IMR-90 (cell line): ENCODE data around the gene HERPUD1. TPM values are rescaled to one million over a fixed set of nuclear protein-coding genes. Genes with fewer than 3 reads are reported as not detected.
"Not testable (repeated sequence)": the region's sequence is repeated elsewhere in the genome, so short reads cannot be mapped to it uniquely, and the experiment has no call there.

Source experiments
- ATAC-seq: fragments of 200-7000 bp; cut with Tn5 transposase; 2 replicates; pipeline ENCODE4 v1.9.1; 2020; ENCODE audit warnings: low read depth, mild to moderate bottlenecking, moderate library complexity
- BruUV-seq: library from RNA; stranded (reverse); fragments of 400-500 nt; replicated peaks from 2 replicates; lab custom pipeline; 2021; lab: Mats Ljungman, UMichigan
- CTCF ChIA-PET: fragments of 300-600 bp; formaldehyde crosslinking; extraction: SDS; loops from one replicate; lab custom pipeline; 2021; ENCODE audit warnings: antibody characterized with exemption; lab: Yijun Ruan, JAX
- POLR2A ChIA-PET: fragments of 300-600 bp; sonication (Branson Sonifier 250); formaldehyde crosslinking; loops from one replicate; lab custom pipeline; 2022; ENCODE audit warnings: antibody characterized with exemption; ENCODE audit not compliant: unreplicated experiment; lab: Charles Lee
- DNase-seq: peaks from one replicate; pipeline ENCODE4 v3.0.0; 2013
- H2AFZ ChIP-seq: replicated peaks from 2 replicates; pipeline ENCODE3; 2013; ENCODE audit warnings: low read length, mild to moderate bottlenecking; ENCODE audit not compliant: poor library complexity
- H2AK5ac ChIP-seq: 2 replicates; pipeline ENCODE4 v1.6.1; 2013; ENCODE audit warnings: low read depth, low read length, inconsistent platforms
- H2AK9ac ChIP-seq: replicated peaks from 2 replicates; pipeline ENCODE3; 2013; ENCODE audit warnings: mild to moderate bottlenecking, low read depth, low read length, moderate library complexity; ENCODE audit not compliant: poor library complexity
- H2BK120ac ChIP-seq: 2 replicates; pipeline ENCODE4 v1.6.1; 2013; ENCODE audit warnings: low read depth, low read length, inconsistent platforms
- H2BK15ac ChIP-seq: 3 replicates; pipeline ENCODE4 v1.6.1; 2013; ENCODE audit warnings: low read depth, low read length, inconsistent platforms
- H2BK20ac ChIP-seq: 2 replicates; pipeline ENCODE4 v1.6.1; 2013; ENCODE audit warnings: low read depth, mild to moderate bottlenecking, inconsistent platforms, low read length, moderate library complexity
- H2BK5ac ChIP-seq: 2 replicates; pipeline ENCODE4 v1.6.1; 2013; ENCODE audit warnings: mild to moderate bottlenecking, low read depth, low read length, inconsistent platforms; ENCODE audit not compliant: poor library complexity, severe bottlenecking
- H3K14ac ChIP-seq: replicated peaks from 2 replicates; pipeline ENCODE4 v1.6.1; 2013; ENCODE audit warnings: low read depth, low read length, inconsistent platforms
- H3K18ac ChIP-seq: 2 replicates; pipeline ENCODE4 v1.6.1; 2013; ENCODE audit warnings: low read depth, low read length, control low read depth
- H3K23ac ChIP-seq: 2 replicates; pipeline ENCODE4 v1.6.1; 2013; ENCODE audit warnings: low read depth, low read length, inconsistent platforms
- H3K27ac ChIP-seq: 2 replicates; pipeline ENCODE4 v1.5.1; 2013; ENCODE audit warnings: mild to moderate bottlenecking, control low read depth, low read length; ENCODE audit not compliant: insufficient read depth
- H3K27me3 ChIP-seq: 2 replicates; pipeline ENCODE4 v1.6.1; 2013; ENCODE audit warnings: low read length; ENCODE audit not compliant: control insufficient read depth, insufficient read depth
- H3K36me3 ChIP-seq: 2 replicates; pipeline ENCODE4 v1.6.1; 2013; ENCODE audit warnings: low read length, mixed read lengths; ENCODE audit not compliant: control insufficient read depth, insufficient read depth
- H3K4ac ChIP-seq: 2 replicates; pipeline ENCODE4 v1.6.1; 2013; ENCODE audit warnings: low read depth, low read length, inconsistent platforms
- H3K4me1 ChIP-seq: 2 replicates; pipeline ENCODE4 v1.6.1; 2013; ENCODE audit warnings: low read length, mixed read lengths; ENCODE audit not compliant: control insufficient read depth, insufficient read depth
- H3K4me2 ChIP-seq: 2 replicates; pipeline ENCODE4 v1.6.1; 2013; ENCODE audit warnings: low read depth, mild to moderate bottlenecking, control low read depth, low read length, moderate library complexity
- H3K4me3 ChIP-seq: 2 replicates; pipeline ENCODE4 v1.5.1; 2013; ENCODE audit warnings: low read depth, mild to moderate bottlenecking, control low read depth, low read length, moderate library complexity; ENCODE audit not compliant: insufficient read depth
- H3K56ac ChIP-seq: 2 replicates; pipeline ENCODE4 v1.6.1; 2013; ENCODE audit warnings: low read length, inconsistent platforms; ENCODE audit not compliant: insufficient read depth; ENCODE audit errors: extremely low read depth
- H3K79me1 ChIP-seq, 2 experiments: 2 replicates each; pipeline ENCODE4 v1.6.1; 2013; ENCODE audit warnings: low read length in 2 of 2, inconsistent platforms in 1 of 2, low read depth in 1 of 2
- H3K9ac ChIP-seq: 2 replicates; pipeline ENCODE4 v1.6.1; 2013; ENCODE audit warnings: low read depth, low read length, control low read depth
- H3K9me1 ChIP-seq: 2 replicates; pipeline ENCODE4 v1.6.1; 2013; ENCODE audit warnings: low read length, inconsistent platforms; ENCODE audit not compliant: insufficient read depth
- H3K9me3 ChIP-seq: 2 replicates; pipeline ENCODE4 v1.6.1; 2013; ENCODE audit warnings: low read length; ENCODE audit not compliant: control insufficient read depth, insufficient read depth
- H4K20me1 ChIP-seq: 2 replicates; pipeline ENCODE4 v1.6.1; 2013; ENCODE audit warnings: low read length, inconsistent platforms; ENCODE audit not compliant: insufficient read depth
- H4K5ac ChIP-seq: 2 replicates; pipeline ENCODE4 v1.6.1; 2013; ENCODE audit warnings: mild to moderate bottlenecking, low read depth, low read length, control low read depth
- H4K8ac ChIP-seq, 2 experiments: 2 replicates each; pipeline ENCODE4 v1.6.1; 2013; ENCODE audit warnings: low read depth in 2 of 2, low read length in 2 of 2, control low read depth in 1 of 2, inconsistent platforms in 1 of 2
- H4K91ac ChIP-seq: 2 replicates; pipeline ENCODE4 v1.6.1; 2013; ENCODE audit warnings: low read depth, low read length, inconsistent platforms; ENCODE audit not compliant: insufficient read depth
- WGBS, 2 experiments: methylation state at CpG; one replicate each; pipeline versions ENCODE4 v1.1.5 to v1.1.7; 2013; ENCODE audit warnings: missing lambda C conversion rate in 2 of 2; ENCODE audit not compliant: insufficient read length in 1 of 2; ENCODE audit errors: extremely low coverage in 2 of 2; 5-methylcytosine and 5-hydroxymethylcytosine counted together
- dilution Hi-C: fragments of 300-500 bp; cut with HindIII; formaldehyde crosslinking; loops from one replicate; pipeline ENCODE4 v1.14.3; 2018; ENCODE audit warnings: low sequenced_read_pairs; ENCODE audit not compliant: unreplicated experiment
- in situ Hi-C: fragments of 300-500 bp; cut with MboI; formaldehyde crosslinking; loops from 3 replicates; pipeline ENCODE4 v1.14.3; 2019; ENCODE audit warnings: low sequenced_read_pairs, inconsistent platforms, mixed read lengths
- intact Hi-C: fragments of 100-400 bp; cut with micrococcal nuclease; formaldehyde crosslinking; loops from 2 replicates; pipeline ENCODE4 v1.10.0; 2022
- polyA plus RNA-seq, 3 experiments: library from polyadenylated mRNA; depleted of rRNA; stranded (reverse); fragments of >200 nt; gene quantifications; 2 replicates each; pipeline ENCODE4 v1.2.3, GENCODE V29; 2012; ENCODE audit warnings: low replicate concordance in 1 of 3
- total RNA-seq: library from RNA; depleted of rRNA; stranded (reverse); fragments of >200 nt; gene quantifications from 2 replicates; pipeline ENCODE4 v1.2.3, GENCODE V29; 2012

HERPUD1 gene
- total and polyA plus RNA-seq, 2 of the 4 experiments (the other 2 are of a cell fraction): 130 to 148 TPM

- H3K79me1 ChIP-seq, intact Hi-C loops, H3K36me3 ChIP-seq, H3K4me1 ChIP-seq, H3K4ac ChIP-seq, H2BK15ac ChIP-seq, ATAC-seq, H3K23ac ChIP-seq, BruUV-seq, H2BK20ac ChIP-seq, H3K56ac ChIP-seq, H3K18ac ChIP-seq, H4K91ac ChIP-seq, H3K9me3 ChIP-seq, H3K9me1 ChIP-seq, CTCF ChIA-PET, in situ Hi-C loops, H4K8ac ChIP-seq, dilution Hi-C loops, H2AK9ac ChIP-seq, H3K4me3 ChIP-seq, H2AFZ ChIP-seq, H4K20me1 ChIP-seq, POLR2A ChIA-PET, H3K27ac ChIP-seq, H2BK5ac ChIP-seq, H3K9ac ChIP-seq, H3K4me2 ChIP-seq, H3K14ac ChIP-seq, H4K5ac ChIP-seq, H2AK5ac ChIP-seq, DNase-seq, H2BK120ac ChIP-seq: not testable (repeated sequence)
- H3K27me3 ChIP-seq: peaks cover 13% of the 10 kb centered on the region; the same call in 1 of the 2 replicates
- WGBS, 2 experiments: 80% methylated on average over 1 of the region's 13 CpGs; no CpG with 5 or more reads in 1 of the 2 experiments
These were observed 47.0 kb upstream of the HERPUD1 start for GRCh38 chr16:56884929-56885328.
